HCT116 (cell line): Measurements from ENCODE around the gene CPT1C.

Experiments used
- CTCF ChIP-seq, 3 experiments: fragments of 200-600 bp in 1 of 3; sonication (generic) in 1 of 3; IDR thresholded peaks in 2 of 3; conservative IDR thresholded peaks in 1 of 3; 2 replicates each; pipeline ENCODE4 v1.5.1; 2012 to 2017; ENCODE audit warnings: low read depth in 2 of 3, low read length in 2 of 3, antibody characterized with exemption in 1 of 3, borderline replicate concordance in 1 of 3, control low read depth in 1 of 3, mild to moderate bottlenecking in 1 of 3, mixed read lengths in 1 of 3, mixed run types in 1 of 3, moderate library complexity in 1 of 3; ENCODE audit not compliant: insufficient read depth in 1 of 3
- POLR2A ChIP-seq: IDR thresholded peaks from 2 replicates; pipeline ENCODE4 v1.7.0; 2011; ENCODE audit warnings: borderline replicate concordance; ENCODE audit not compliant: insufficient read depth, insufficient read length; ENCODE audit errors: extremely low read depth
- SIN3A ChIP-seq: IDR thresholded peaks from 2 replicates; pipeline ENCODE4 v1.6.1; 2012; ENCODE audit warnings: low read depth
- YY1 ChIP-seq: IDR thresholded peaks from 2 replicates; pipeline ENCODE4 v1.6.1; 2011; ENCODE audit warnings: low read length, low read depth, moderate library complexity, mild to moderate bottlenecking; ENCODE audit not compliant: insufficient replicate concordance; ENCODE audit errors: extremely low read depth

GRCh38 chr19:49679771-49680413 is 11.0 kb upstream of the CPT1C start:
- TF ChIP-seq SIN3A (no peak), CTCF (IDR thresholded peaks at IDR 0.05 in 2 of 3, conservative IDR thresholded peaks at IDR 0.05 in 1 of 3; ENCODE audit: borderline replicate concordance in 1 of 3, insufficient read depth in 1 of 3, low read depth in 2 of 3, low read length in 2 of 3) (no peak), POLR2A (no peak), YY1 (no peak)
